GM23338 (cell line): Measurements from ENCODE around the gene LHX5. TPM values are rescaled to one million over a fixed set of nuclear protein-coding genes. Genes with fewer than 3 reads are reported as not detected.

Source experiments
- ATAC-seq: fragments of 200-7000 bp; cut with Tn5 transposase; 3 replicates; pipeline ENCODE4 v1.9.1; 2020
- DNase-seq: peaks from one replicate; pipeline ENCODE4 v3.0.0-alpha.2; 2015; ENCODE audit warnings: low spot score
- H2AFZ ChIP-seq: fragments of 200-600 bp; sonication (generic); 2 replicates; pipeline ENCODE4 v1.8.0; 2016; ENCODE audit warnings: antibody characterized with exemption, mild to moderate bottlenecking, moderate library complexity
- H3F3A ChIP-seq: fragments of 200-600 bp; sonication (generic); replicated peaks from 2 replicates; pipeline ENCODE4 v1.8.0; 2017; ENCODE audit warnings: antibody characterized with exemption, mixed run types, low read depth
- H3K27ac ChIP-seq: fragments of 200-600 bp; sonication (generic); 2 replicates; pipeline ENCODE4 v1.6.1; 2016; ENCODE audit warnings: low read depth
- H3K27me3 ChIP-seq: fragments of 200-600 bp; sonication (generic); 2 replicates; pipeline ENCODE4 v1.8.0; 2016; ENCODE audit warnings: mild to moderate bottlenecking, mixed run types, moderate library complexity; ENCODE audit not compliant: insufficient read depth
- H3K36me3 ChIP-seq: fragments of 200-600 bp; sonication (generic); 2 replicates; pipeline ENCODE4 v1.8.0; 2016; ENCODE audit warnings: mild to moderate bottlenecking; ENCODE audit not compliant: insufficient read depth
- H3K4me1 ChIP-seq: fragments of 200-600 bp; sonication (generic); 2 replicates; pipeline ENCODE4 v1.8.0; 2016; ENCODE audit warnings: mild to moderate bottlenecking, moderate library complexity; ENCODE audit not compliant: insufficient read depth
- H3K4me2 ChIP-seq: fragments of 200-600 bp; sonication (generic); 2 replicates; pipeline ENCODE4 v1.7.1; 2017; ENCODE audit warnings: mixed run types
- H3K4me3 ChIP-seq: fragments of 200-600 bp; sonication (generic); 2 replicates; pipeline ENCODE4 v1.6.1; 2016; ENCODE audit warnings: mixed run types
- H3K79me2 ChIP-seq: fragments of 200-600 bp; sonication (generic); replicated peaks from 2 replicates; pipeline ENCODE4 v1.8.0; 2017; ENCODE audit warnings: mild to moderate bottlenecking; ENCODE audit not compliant: insufficient read depth
- H3K9me2 ChIP-seq: fragments of 200-600 bp; sonication (generic); 2 replicates; pipeline ENCODE4 v1.8.0; 2017; ENCODE audit not compliant: insufficient read depth
- H4K20me1 ChIP-seq: fragments of 200-600 bp; sonication (generic); replicated peaks from 2 replicates; pipeline ENCODE4 v1.8.0; 2017; ENCODE audit warnings: mild to moderate bottlenecking; ENCODE audit not compliant: insufficient read depth
- H3K27ac Mint-ChIP-seq: 2 replicates; pipeline ENCODE4 v1.8.0; 2020; ENCODE audit warnings: inconsistent platforms, mild to moderate bottlenecking, moderate library complexity, mixed read lengths
- H3K27me3 Mint-ChIP-seq: 3 replicates; pipeline ENCODE4 v1.8.0; 2022; ENCODE audit warnings: low read depth, mild to moderate bottlenecking, moderate library complexity, mixed read lengths, inconsistent platforms; ENCODE audit not compliant: insufficient read depth, poor library complexity
- H3K36me3 Mint-ChIP-seq: 3 replicates; pipeline ENCODE4 v1.8.0; 2021; ENCODE audit warnings: low read depth, mild to moderate bottlenecking, inconsistent platforms, moderate library complexity, mixed read lengths
- H3K4me1 Mint-ChIP-seq: 3 replicates; pipeline ENCODE4 v1.8.0; 2020; ENCODE audit warnings: mild to moderate bottlenecking, inconsistent platforms, mixed read lengths
- H3K4me3 Mint-ChIP-seq: 3 replicates; pipeline ENCODE4 v1.8.0; 2021; ENCODE audit warnings: moderate library complexity, mild to moderate bottlenecking, inconsistent platforms, mixed read lengths
- H3K9me3 Mint-ChIP-seq: 3 replicates; pipeline ENCODE4 v1.8.0; 2020; ENCODE audit warnings: moderate library complexity, mild to moderate bottlenecking, inconsistent platforms, mixed read lengths
- CREB1 ChIP-seq: fragments of 250-450 bp; sonication (Bioruptor Pico); IDR thresholded peaks from 2 replicates; pipeline ENCODE4 v1.5.0; 2020; ENCODE audit warnings: low read depth, mild to moderate bottlenecking, moderate library complexity
- EZH2 ChIP-seq: fragments of 200-600 bp; sonication (generic); IDR thresholded peaks from one replicate; pipeline ENCODE4 v1.8.0; 2017; ENCODE audit warnings: antibody characterized with exemption, mild to moderate bottlenecking, low read depth; ENCODE audit not compliant: unreplicated experiment
- EZH2phosphoT487 ChIP-seq: fragments of 200-600 bp; sonication (generic); IDR thresholded peaks from one replicate; pipeline ENCODE4 v1.8.1; 2018; ENCODE audit warnings: antibody characterized with exemption; ENCODE audit not compliant: unreplicated experiment
- JUNB ChIP-seq: IDR thresholded peaks from one replicate; pipeline ENCODE4 v1.6.1; 2016; ENCODE audit warnings: antibody characterized with exemption; ENCODE audit not compliant: unreplicated experiment
- ZNF331 ChIP-seq: fragments of 250-450 bp; sonication (Bioruptor Pico); IDR thresholded peaks from 2 replicates; pipeline ENCODE4 v1.5.0; 2020; ENCODE audit warnings: low read depth, mild to moderate bottlenecking, moderate library complexity
- long read RNA-seq: library from polyadenylated mRNA; unstranded; transcript quantifications from one replicate; pipeline ENCODE4 v2.0.0, GENCODE V29; 2020; ENCODE audit not compliant: unreplicated experiment
- polyA plus RNA-seq: library from polyadenylated mRNA; unstranded; fragments of >200 nt; fragmentation: Nextera tagmentation; extraction: Ambion mirVana; gene quantifications from 2 replicates; pipeline ENCODE4 v1.2.1, GENCODE V29; 2016
- total RNA-seq: library from RNA; depleted of rRNA; stranded (reverse); fragments of >200 nt; shearing (Covaris generic); gene quantifications from 2 replicates; pipeline ENCODE4 v1.2.3, GENCODE V29; 2014; rRNA removed
- TF ChIP-seq, protein P1 (sequence below): fragments of 250-450 bp; sonication (Bioruptor Pico); IDR thresholded peaks from 2 replicates; pipeline ENCODE4 v1.5.0; 2020; ENCODE audit warnings: mild to moderate bottlenecking, moderate library complexity
- TF ChIP-seq, protein P2 (sequence below), 2 experiments: fragments of 200-600 bp in 1 of 2; sonication (generic) in 1 of 2; conservative IDR thresholded peaks; 2 replicates each; pipeline versions ENCODE4 v1.5.1 to v1.6.1; 2016 to 2017; ENCODE audit warnings: antibody characterized with exemption in 2 of 2, low read depth in 2 of 2, mild to moderate bottlenecking in 2 of 2, moderate library complexity in 1 of 2
- TF ChIP-seq, protein P3 (sequence below): IDR thresholded peaks from one replicate; pipeline ENCODE4 v1.6.1; 2018; ENCODE audit warnings: antibody characterized with exemption; ENCODE audit not compliant: unreplicated experiment

LHX5 gene
- total RNA-seq, result not detected in 2 replicates
- polyA plus RNA-seq, result 0.16 and 0.18 TPM in 2 replicates
- long read RNA-seq, result 0 reads

DNA sequence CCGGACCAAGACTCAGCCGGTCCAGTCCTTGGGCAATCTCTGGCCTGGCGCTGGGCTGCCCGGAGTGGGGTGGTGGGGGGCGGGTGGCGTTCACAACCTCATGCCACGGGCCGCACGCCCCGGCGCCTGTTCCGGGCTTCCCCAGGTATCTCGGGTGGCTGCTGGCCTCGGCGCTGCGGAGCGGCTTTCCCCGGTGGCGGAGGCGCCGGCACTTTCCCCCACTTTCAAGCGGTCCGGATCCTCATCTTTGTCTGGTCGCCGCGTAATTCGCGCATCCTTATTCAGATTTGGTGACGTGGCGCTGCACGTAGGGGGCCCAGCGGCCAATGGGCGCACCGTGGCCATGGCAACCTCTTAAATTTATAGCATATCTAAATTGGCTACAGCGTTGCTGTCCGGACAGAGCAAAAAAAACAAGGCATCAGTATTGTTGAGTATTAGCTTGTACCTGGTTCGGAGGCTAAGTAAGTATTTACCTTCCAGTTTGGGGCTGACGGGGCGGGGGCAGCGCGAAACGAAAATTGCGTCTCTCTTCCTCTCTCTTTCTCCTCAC lies at the start of gene LHX5:
Gene LHX5, minus strand, starts transcription at position 253 of the 553 bp plus-strand sequence. CDS start 373 bp downstream, outside the sequence.
- peak; percentile 4 for ATAC-seq
- peak; percentile 87 for DNase-seq

More for the DNA sequence above, at the start of gene LHX5:
- no peak within 1 kb of the TSS for H3K27ac Mint-ChIP-seq
- H3K27me3 Mint-ChIP-seq, result peaks cover 100% of the 10 kb centered on the region
- Histone ChIP-seq H3K4me2 (peak within 1 kb of the TSS; percentile 85), H3K27ac (no peak within 1 kb of the TSS), H3K9me2 (no peaks in the 10 kb centered on the region), H3K36me3 (no peaks in the 10 kb centered on the region; the same call in 1 of the 2 replicates), H4K20me1 (peaks cover 21% of the 10 kb centered on the region; the same call in 1 of the 2 replicates), H3F3A (peaks cover 34% of the 10 kb centered on the region), H3K27me3 (peaks cover 100% of the 10 kb centered on the region), H3K79me2 (no peaks in the 10 kb centered on the region), H3K4me1 (peaks cover 54% of the 10 kb centered on the region), H2AFZ (peak within 1 kb of the TSS; percentile 85), H3K4me3 (peak within 1 kb of the TSS; percentile 58)
- H3K36me3 Mint-ChIP-seq, result no peaks in the 10 kb centered on the region; the same call in 2 of the 3 replicates
- H3K9me3 Mint-ChIP-seq, result peaks cover 3% of the 10 kb centered on the region; the same call in 1 of the 3 replicates
- peaks cover 58% of the 10 kb centered on the region for H3K4me1 Mint-ChIP-seq
- H3K4me3 Mint-ChIP-seq, result peak within 1 kb of the TSS; percentile 71
- TF ChIP-seq, protein P1, sequence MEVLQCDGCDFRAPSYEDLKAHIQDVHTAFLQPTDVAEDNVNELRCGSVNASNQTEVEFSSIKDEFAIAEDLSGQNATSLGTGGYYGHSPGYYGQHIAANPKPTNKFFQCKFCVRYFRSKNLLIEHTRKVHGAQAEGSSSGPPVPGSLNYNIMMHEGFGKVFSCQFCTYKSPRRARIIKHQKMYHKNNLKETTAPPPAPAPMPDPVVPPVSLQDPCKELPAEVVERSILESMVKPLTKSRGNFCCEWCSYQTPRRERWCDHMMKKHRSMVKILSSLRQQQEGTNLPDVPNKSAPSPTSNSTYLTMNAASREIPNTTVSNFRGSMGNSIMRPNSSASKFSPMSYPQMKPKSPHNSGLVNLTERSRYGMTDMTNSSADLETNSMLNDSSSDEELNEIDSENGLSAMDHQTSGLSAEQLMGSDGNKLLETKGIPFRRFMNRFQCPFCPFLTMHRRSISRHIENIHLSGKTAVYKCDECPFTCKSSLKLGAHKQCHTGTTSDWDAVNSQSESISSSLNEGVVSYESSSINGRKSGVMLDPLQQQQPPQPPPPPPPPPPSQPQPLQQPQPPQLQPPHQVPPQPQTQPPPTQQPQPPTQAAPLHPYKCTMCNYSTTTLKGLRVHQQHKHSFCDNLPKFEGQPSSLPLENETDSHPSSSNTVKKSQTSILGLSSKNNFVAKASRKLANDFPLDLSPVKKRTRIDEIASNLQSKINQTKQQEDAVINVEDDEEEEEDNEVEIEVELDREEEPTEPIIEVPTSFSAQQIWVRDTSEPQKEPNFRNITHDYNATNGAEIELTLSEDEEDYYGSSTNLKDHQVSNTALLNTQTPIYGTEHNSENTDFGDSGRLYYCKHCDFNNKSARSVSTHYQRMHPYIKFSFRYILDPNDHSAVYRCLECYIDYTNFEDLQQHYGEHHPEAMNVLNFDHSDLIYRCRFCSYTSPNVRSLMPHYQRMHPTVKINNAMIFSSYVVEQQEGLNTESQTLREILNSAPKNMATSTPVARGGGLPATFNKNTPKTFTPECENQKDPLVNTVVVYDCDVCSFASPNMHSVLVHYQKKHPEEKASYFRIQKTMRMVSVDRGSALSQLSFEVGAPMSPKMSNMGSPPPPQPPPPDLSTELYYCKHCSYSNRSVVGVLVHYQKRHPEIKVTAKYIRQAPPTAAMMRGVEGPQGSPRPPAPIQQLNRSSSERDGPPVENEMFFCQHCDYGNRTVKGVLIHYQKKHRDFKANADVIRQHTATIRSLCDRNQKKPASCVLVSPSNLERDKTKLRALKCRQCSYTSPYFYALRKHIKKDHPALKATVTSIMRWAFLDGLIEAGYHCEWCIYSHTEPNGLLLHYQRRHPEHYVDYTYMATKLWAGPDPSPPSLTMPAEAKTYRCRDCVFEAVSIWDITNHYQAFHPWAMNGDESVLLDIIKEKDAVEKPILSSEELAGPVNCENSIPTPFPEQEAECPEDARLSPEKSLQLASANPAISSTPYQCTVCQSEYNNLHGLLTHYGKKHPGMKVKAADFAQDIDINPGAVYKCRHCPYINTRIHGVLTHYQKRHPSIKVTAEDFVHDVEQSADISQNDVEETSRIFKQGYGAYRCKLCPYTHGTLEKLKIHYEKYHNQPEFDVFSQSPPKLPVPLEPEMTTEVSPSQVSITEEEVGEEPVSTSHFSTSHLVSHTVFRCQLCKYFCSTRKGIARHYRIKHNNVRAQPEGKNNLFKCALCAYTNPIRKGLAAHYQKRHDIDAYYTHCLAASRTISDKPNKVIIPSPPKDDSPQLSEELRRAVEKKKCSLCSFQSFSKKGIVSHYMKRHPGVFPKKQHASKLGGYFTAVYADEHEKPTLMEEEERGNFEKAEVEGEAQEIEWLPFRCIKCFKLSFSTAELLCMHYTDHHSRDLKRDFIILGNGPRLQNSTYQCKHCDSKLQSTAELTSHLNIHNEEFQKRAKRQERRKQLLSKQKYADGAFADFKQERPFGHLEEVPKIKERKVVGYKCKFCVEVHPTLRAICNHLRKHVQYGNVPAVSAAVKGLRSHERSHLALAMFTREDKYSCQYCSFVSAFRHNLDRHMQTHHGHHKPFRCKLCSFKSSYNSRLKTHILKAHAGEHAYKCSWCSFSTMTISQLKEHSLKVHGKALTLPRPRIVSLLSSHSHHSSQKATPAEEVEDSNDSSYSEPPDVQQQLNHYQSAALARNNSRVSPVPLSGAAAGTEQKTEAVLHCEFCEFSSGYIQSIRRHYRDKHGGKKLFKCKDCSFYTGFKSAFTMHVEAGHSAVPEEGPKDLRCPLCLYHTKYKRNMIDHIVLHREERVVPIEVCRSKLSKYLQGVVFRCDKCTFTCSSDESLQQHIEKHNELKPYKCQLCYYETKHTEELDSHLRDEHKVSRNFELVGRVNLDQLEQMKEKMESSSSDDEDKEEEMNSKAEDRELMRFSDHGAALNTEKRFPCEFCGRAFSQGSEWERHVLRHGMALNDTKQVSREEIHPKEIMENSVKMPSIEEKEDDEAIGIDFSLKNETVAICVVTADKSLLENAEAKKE (CRISPR knock-in tag), result no peak
- no peak for TF ChIP-seq JUNB
- no peak for TF ChIP-seq ZNF331 (CRISPR knock-in tag)
- TF ChIP-seq EZH2, result no peak
- no peak for TF ChIP-seq EZH2phosphoT487
- TF ChIP-seq, protein P2, sequence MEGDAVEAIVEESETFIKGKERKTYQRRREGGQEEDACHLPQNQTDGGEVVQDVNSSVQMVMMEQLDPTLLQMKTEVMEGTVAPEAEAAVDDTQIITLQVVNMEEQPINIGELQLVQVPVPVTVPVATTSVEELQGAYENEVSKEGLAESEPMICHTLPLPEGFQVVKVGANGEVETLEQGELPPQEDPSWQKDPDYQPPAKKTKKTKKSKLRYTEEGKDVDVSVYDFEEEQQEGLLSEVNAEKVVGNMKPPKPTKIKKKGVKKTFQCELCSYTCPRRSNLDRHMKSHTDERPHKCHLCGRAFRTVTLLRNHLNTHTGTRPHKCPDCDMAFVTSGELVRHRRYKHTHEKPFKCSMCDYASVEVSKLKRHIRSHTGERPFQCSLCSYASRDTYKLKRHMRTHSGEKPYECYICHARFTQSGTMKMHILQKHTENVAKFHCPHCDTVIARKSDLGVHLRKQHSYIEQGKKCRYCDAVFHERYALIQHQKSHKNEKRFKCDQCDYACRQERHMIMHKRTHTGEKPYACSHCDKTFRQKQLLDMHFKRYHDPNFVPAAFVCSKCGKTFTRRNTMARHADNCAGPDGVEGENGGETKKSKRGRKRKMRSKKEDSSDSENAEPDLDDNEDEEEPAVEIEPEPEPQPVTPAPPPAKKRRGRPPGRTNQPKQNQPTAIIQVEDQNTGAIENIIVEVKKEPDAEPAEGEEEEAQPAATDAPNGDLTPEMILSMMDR (conservative IDR thresholded peaks at IDR 0.05; ENCODE audit: low read depth in 2 of 2), result no peak
- TF ChIP-seq, protein P3, sequence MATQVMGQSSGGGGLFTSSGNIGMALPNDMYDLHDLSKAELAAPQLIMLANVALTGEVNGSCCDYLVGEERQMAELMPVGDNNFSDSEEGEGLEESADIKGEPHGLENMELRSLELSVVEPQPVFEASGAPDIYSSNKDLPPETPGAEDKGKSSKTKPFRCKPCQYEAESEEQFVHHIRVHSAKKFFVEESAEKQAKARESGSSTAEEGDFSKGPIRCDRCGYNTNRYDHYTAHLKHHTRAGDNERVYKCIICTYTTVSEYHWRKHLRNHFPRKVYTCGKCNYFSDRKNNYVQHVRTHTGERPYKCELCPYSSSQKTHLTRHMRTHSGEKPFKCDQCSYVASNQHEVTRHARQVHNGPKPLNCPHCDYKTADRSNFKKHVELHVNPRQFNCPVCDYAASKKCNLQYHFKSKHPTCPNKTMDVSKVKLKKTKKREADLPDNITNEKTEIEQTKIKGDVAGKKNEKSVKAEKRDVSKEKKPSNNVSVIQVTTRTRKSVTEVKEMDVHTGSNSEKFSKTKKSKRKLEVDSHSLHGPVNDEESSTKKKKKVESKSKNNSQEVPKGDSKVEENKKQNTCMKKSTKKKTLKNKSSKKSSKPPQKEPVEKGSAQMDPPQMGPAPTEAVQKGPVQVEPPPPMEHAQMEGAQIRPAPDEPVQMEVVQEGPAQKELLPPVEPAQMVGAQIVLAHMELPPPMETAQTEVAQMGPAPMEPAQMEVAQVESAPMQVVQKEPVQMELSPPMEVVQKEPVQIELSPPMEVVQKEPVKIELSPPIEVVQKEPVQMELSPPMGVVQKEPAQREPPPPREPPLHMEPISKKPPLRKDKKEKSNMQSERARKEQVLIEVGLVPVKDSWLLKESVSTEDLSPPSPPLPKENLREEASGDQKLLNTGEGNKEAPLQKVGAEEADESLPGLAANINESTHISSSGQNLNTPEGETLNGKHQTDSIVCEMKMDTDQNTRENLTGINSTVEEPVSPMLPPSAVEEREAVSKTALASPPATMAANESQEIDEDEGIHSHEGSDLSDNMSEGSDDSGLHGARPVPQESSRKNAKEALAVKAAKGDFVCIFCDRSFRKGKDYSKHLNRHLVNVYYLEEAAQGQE, result no peak
- peak; percentile 84 for TF ChIP-seq CREB1 (CRISPR knock-in tag)
